ENCODE measurements around the gene KIDINS220. TPM values are rescaled to one million over a fixed set of nuclear protein-coding genes. Genes with fewer than 3 reads are reported as not detected.

Gene KIDINS220
- total RNA-seq, 1 experiment from 2014 or later: 29.3 TPM

- Histone ChIP-seq H4K20me1 (ENCODE audit: control insufficient read depth, insufficient read depth, insufficient read length) (no peaks in the 10 kb centered on the region), H3K79me1 (ENCODE audit: insufficient read depth, low read depth, low read length, poor library complexity, severe bottlenecking) (no peaks in the 10 kb centered on the region), H3K9me3 (ENCODE audit: control insufficient read depth, low read depth, low read length) (no peaks in the 10 kb centered on the region), H2BK5ac (ENCODE audit: insufficient read length, low read length) (no peak overlapping the region), H2BK12ac (ENCODE audit: insufficient read length, low read depth, low read length) (no peak overlapping the region), H3T11ph (ENCODE audit: low read length) (no peak overlapping the region), H4K5ac (ENCODE audit: insufficient read length, low read depth, low read length) (no peak overlapping the region), H3K9ac (ENCODE audit: extremely low read depth, insufficient read length, low read length) (no peak overlapping the region), H4K91ac (ENCODE audit: insufficient read length, low read depth, low read length) (no peak overlapping the region), H2BK120ac (ENCODE audit: low read depth, low read length, poor library complexity, severe bottlenecking) (no peak overlapping the region), H3K27me3 (ENCODE audit: insufficient read depth, low read length) (no peaks in the 10 kb centered on the region), H3K14ac (ENCODE audit: insufficient read depth, low read length) (no peak overlapping the region), H3K4me2 (ENCODE audit: insufficient read depth, insufficient read length, low read length) (no peak overlapping the region), H3K23me2 (ENCODE audit: insufficient read length, low read depth, low read length, poor library complexity, severe bottlenecking) (no peaks in the 10 kb centered on the region), H3K56ac (ENCODE audit: insufficient read length, low read depth, low read length) (no peak overlapping the region), H3K23ac (ENCODE audit: insufficient read length, low read depth, low read length) (no peak overlapping the region), H3K27ac (ENCODE audit: insufficient read length, low read depth, low read length) (no peak overlapping the region), H3K4ac (ENCODE audit: low read depth, low read length) (no peak overlapping the region), H3K79me2 (ENCODE audit: insufficient read depth, low read length) (no peaks in the 10 kb centered on the region), H3K4me1 (ENCODE audit: insufficient read depth, low read length) (no peaks in the 10 kb centered on the region), H4K8ac (replicated peaks; ENCODE audit: insufficient read length, low read depth, low read length) (no peak overlapping the region), H2BK15ac (ENCODE audit: low read depth, low read length) (no peak overlapping the region), H3K18ac (ENCODE audit: insufficient read length, low read depth, low read length) (no peak overlapping the region), H2AK5ac (ENCODE audit: insufficient read length, low read length) (no peak overlapping the region), H2BK20ac (ENCODE audit: low read depth, low read length, poor library complexity, severe bottlenecking) (no peak overlapping the region), H2AFZ (ENCODE audit: low read length) (no peak overlapping the region)
- H3K4me3 Mint-ChIP-seq: no peak overlapping the region
- no peak for TF ChIP-seq CTCF (conservative IDR thresholded peaks at IDR 0.05)
- H3K9me3 Mint-ChIP-seq: no peaks in the 10 kb centered on the region; a peak in 1 of 5 replicates
- no peak for DNase-seq
- H3K27me3 Mint-ChIP-seq (ENCODE audit: low read depth): peaks cover 2% of the 10 kb centered on the region; the same call in 1 of the 2 replicates
- peaks cover 4 to 8% of the 10 kb centered on the region in 2 experiments; a peak in 3 of 4 replicates for H3K4me1 Mint-ChIP-seq
- H3K36me3 Mint-ChIP-seq (ENCODE audit: insufficient read depth in 1 of 3, low read depth in 3 of 3): no peaks in the 10 kb centered on the region
- no peak overlapping the region; a peak in 1 of 7 replicates for H3K27ac Mint-ChIP-seq
- no CpG with 5 or more reads among the region's 14 CpGs for WGBS (ENCODE audit: extremely low coverage, insufficient read length, low lambda C conversion rate)
Measured at GRCh38 chr2:8709611-8710010, 127.8 kb downstream of the KIDINS220 start.
